ENCODE data around the gene MSTO1.
"Not testable (repeated sequence)": the region's sequence is repeated elsewhere in the genome, so short reads cannot be mapped to it uniquely, and the experiment has no call there.

The MSTO1 gene

DNA sequence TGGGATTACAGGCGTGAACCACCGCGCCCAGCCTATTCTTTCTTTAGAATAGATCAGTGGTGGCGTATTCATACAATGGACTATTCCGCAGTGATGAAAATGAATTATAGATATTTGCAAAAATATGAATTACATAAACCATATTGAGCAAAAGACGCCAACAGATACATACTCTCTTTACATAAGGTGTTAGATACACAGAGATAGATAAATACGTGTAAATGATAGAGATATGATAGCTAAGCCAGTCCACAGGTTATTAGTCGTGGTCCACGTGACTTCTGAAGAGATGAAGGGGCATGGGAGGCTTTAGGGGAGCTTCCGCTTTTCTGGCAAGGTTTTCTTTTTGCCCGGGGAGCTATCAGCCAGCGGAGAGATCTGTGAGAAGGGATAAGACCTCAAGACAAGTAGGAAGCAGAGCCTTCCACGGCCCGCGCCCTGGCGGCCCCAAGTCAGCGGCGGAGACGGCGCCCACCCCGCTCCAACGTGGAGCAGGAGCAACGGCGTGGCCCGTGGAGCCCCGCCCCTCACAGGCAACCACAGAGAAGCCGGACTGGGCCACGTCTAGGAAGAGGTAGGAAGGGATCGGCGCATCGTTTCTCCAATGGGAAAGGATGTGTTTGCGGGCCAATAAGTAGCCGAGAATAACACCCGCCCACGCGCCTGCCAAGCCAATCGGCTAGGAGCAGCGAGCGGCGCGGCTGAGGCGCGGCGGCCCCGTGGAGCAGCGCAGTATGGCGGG lies at the start of gene MSTO1:
Gene MSTO1 (plus strand): TSS at position 704 of the 742 bp plus-strand sequence. CDS start 31 bp downstream, at position 735.
- no peak for TF ChIP-seq ZNF274 (IDR thresholded peaks at IDR 0.05; ENCODE audit: low read depth, low read length)
- peak within 1 kb of the TSS; percentile 62 for H3K4me3 ChIP-seq (ENCODE audit: low read length)

DNA sequence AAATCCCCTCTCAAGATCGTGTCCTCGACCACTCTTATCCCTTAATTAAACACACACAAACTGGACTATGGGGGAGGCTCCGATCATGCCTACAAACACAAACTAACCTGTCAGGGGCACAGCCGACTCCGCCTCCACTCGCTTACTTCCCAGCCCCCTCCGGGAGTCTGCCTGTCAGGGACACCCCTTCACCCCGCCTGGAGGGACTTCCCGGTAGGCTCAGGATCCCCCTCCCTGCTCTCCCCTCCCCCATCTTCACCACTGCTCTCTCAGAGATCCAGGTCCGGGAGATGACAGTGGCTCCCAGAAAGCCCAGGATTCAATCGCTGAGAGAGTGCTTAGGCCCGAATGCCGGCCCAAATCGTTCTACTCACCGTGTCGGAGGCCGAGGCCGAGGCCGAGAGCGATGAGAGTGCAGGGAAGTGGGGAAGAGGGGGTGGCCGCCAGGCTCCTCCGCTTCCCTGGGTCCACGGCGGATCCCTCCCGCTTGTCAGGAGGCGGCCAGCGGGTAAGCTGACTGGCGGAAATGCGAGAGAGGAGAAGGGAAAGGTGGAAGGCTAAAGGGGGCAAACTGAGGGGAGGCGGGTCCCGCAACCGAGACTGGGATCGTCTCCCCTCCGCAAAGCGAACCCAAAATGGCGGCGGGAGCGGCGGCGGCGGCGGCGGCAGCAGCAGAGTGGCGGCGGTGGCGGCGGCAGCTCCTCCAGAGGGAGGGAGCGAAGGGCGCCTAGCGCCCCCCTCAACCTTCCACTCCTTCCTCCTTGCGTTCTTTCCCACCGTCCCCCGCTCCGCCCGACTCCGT lies 48.0 kb upstream of the MSTO1 start:
- H3K4me3 ChIP-seq (ENCODE audit: low read length), result peak overlapping the region; percentile 84

DNA sequence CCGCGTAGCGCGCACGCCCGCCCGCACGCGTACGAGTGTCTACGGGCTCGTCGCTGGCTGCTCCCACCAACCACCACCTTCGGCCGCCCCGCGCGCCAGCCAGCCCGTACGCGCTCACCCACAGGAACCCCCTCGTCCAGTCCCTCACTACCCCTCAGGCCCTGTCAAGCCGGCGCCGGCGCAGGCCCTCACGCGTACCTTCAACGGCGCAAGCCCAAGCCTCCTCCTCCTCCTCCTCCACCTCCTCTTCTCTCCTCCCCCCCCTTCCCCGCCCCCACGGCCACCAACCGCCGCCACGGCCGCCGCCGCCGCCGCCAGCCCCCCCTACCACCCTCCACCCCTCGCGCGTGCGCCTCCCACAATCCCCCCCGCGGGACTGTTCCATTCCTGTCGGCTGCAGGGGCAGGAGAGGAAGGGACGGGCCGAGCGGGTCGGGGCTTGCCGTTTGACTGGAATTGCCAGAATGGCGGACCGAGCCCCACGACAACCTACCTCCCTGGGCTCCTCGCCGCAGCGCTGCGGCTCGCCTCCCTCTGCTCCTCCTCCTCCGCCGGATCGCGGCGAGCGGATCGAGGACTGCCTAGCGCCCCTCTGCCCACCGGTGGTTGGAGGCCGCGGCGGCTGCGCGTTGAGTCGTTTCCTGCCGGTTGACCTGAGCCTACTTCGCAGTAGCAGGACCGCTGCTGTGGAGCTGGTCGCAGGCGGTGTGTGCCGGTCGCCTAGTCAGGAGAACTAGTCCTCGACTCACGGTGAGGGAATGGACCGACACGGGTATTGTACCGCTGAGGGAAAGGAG lies 47.2 kb upstream of the MSTO1 start, which contains the start of gene ASH1L:
Gene ASH1L (minus strand): TSS at position 223 of the 796 bp plus-strand sequence. CDS start 41,284 bp downstream, outside the sequence.
- peak within 1 kb of the TSS; percentile 92 for H3K4me3 ChIP-seq (ENCODE audit: low read length)
- TF ChIP-seq ZNF274 (IDR thresholded peaks at IDR 0.05; ENCODE audit: low read depth, low read length), result no peak

DNA sequence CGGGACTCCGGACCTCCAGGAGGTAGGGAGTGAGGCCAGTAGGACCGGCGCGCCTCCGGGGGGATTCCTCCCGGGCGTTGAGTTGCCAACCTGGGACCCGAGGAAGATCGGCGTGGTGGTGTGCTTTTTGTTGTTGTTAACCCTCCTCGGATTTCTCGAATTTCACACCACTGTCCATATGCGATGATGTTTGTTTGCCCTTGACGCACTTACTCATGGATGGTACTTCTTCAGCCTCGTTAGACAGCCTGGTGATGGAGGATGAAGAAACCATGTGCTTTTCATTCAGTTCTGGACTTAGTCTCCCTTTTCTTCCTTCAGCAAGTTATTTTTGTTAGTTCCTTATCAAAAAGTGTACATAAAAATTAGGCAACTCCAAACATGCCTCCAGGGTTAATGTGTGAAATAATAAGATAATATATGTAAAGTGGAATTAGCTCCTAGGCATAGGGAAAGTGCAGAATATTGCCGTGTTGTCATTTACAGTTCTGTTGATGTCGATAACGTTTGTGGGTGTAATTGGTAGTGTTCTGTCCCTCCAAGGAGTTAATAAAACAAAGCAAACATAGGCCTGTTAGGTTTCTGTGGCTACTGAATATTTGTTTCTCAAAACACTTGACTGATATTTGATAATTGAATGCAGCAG lies 46.5 kb upstream of the MSTO1 start:
- H3K4me3 ChIP-seq (ENCODE audit: low read length), result peak overlapping the region; percentile 92

DNA sequence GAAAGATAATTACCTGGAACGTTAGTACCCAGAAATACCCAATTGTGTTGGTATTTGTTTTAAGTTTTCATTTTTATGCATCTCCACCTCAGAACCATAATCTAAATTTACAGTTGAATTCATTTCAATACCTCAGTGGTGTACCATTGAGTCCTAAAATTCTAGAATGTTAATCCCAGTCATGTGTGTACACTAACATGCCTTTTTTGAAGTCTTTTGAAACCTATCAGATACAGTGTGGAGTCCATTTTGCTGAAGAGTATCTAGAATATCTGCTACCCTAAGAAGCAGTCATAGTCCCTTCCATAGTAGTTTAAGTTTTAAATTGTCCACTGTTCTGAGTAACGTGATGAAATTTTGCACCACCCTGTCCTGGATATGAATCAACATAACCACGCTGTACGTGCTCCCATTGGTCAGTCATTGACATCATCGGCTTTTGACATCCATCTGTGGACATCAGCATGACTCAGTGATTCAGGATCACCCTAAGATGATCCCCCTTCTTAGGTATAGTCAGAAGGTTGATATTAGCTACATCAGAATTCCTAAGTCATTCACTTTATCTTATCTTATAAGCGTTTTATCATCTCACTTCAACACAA lies 39.9 kb upstream of the MSTO1 start:
- H3K4me3 ChIP-seq (ENCODE audit: low read length), result no peak overlapping the region
- TF ChIP-seq ZNF274 (IDR thresholded peaks at IDR 0.05; ENCODE audit: low read depth, low read length), result no peak

DNA sequence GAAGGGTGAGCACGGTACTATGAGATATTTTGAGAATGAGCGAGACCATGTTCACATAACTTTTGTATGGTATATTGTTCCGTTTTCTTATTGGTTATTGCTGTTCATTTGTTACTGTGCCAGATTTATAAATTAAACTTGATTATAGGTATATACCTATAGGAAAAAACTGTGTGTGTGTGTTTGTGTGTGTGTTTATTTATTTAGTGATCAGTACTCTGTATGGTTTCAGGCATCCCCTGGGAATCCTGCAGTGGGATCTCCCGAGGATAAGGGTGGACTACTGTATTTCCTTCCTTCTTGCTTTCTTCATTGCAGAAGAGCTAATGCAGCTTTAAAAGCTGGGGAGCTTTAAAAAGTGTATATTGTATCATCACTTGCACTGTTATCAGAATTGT lies 39.4 kb upstream of the MSTO1 start:
- H3K4me3 ChIP-seq (ENCODE audit: low read length), result no peak overlapping the region
- TF ChIP-seq ZNF274 (IDR thresholded peaks at IDR 0.05; ENCODE audit: low read depth, low read length), result no peak

DNA sequence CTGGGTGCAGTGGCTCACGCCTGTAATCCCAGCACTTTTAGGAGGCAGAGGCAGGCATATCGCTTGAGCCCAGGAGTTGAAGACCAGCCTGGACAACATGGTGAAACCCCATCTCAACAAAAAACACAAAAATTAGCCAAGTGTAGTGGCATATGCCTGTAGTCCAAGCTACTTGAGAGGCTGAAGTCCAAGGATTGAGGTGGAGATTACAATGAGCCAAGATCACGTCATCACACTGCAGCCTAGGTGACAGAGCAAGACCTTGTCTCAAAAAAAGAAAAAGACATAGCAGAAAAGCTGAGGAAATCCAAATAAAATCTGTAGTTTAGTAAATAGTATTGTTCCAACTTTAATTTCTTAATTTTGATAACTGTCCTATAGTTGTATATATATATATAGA lies 35.9 kb upstream of the MSTO1 start:
- TF ChIP-seq ZNF274 (IDR thresholded peaks at IDR 0.05; ENCODE audit: low read depth, low read length), result no peak
- H3K4me3 ChIP-seq (ENCODE audit: low read length), result no peak overlapping the region

DNA sequence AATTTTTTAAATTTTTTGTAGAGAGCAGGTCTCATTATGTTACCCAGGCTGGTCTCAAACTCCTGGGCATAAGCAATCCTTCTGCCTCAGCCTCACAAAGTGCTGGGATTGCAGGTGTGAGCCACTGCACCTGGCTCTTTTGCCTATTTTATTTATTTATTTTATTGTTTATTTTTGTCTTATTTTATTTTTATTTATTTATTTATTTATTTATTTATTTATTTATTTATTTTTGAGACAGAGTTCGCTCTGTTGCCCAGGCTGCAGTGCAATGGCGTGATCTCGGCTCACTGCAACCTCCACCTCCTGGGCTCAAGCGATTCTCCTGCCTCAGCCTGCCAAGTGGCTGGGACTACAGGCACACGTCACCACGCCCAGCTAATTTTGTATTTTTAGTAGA lies 34.4 kb upstream of the MSTO1 start:
- H3K4me3 ChIP-seq (ENCODE audit: low read length), result not testable (repeated sequence)

DNA sequence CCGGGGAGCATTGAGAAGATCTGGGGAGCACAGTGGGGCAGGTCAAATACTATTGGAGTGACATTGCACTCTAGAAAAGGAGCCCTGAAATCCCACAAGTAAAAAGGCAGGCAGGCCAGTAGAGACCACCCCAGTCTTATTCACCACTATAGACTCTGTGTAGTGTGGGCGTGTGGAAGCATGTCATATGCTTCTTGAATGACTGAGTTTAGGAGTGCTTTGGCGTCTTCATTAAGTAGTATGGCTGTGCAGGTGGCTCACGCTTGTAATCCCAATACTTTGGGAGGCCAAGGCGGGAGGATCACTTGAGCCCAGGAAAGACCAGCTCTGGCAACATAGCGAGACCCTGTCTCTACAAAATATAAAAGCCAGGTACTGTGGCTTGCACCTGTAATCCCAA lies 26.2 kb upstream of the MSTO1 start:
- not testable (repeated sequence) for H3K4me3 ChIP-seq (ENCODE audit: low read length)

DNA sequence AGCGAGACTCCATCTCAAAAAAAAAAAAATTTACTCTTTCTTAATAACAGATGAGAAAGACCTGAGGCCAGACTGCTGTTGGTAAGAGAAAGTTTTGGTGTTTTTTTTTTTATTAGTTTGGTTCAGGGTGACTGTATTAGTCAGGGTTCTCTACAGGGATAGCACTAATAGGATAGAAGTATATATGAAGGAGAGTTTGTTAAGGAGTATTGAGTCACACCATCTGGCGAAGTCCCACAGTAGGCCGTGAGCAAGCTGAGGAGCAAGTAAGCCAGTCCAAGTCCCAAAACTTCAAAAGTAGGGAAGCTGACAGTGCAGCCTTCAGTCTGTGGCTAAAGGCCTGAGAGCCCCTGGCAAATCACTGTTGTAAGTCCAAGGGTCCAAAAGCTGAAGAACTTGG lies 20.7 kb upstream of the MSTO1 start:
- not testable (repeated sequence) for H3K4me3 ChIP-seq (ENCODE audit: low read length)

DNA sequence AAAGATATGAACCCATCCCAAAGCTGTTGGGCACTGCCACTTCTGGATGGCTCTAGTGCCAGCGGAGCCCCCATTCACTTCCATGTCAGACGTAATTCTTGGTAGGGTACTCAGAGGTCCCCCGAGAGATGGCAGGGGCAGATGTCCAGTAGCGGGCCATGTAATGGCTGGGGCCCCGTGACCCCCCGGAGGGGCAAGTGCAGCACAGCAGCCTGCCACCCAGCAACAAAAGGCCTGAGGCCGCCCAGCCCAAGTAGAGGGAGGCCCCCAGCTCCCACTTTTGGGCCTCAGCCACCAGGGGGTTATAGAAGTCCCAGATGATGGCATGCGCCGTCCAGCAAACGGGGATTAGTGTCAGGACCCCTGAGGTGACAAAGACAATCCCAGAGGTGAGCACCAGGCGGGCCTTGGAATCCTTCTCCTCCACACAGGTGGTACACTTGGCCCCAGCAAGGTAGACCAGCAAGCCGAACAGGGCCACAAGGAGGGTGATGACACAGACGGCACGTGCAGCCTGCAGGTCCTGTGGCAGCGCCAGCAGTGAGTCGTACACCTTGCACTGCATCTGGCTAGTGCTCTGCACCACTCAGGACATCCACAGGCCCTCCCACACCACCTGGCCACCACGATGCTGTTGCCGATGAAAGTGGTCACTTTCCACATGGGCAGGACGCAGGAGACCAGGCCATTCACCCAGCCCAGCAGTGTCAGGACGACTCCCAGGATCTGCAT lies 19.3 kb upstream of the MSTO1 start:
- H3K4me3 ChIP-seq (ENCODE audit: low read length), result not testable (repeated sequence)

DNA sequence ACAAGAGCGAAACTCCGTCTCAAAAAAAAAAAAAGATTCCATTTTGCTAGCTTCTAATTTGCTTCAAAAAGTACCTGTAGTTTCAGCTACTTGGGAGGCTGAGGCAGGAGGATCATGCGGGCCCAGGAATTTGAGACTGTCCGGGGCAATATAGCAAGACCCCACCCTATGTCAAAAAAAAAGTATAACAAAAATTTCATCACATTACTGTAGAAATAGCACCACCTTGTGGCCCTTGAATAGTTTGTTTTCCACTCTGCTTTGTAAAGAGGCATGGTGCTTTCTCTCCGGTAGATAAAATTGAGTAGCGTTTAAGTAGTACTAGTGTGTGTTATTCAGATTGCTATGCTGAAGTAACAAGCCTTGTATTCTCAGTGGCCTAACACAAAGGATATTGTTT lies 18.2 kb upstream of the MSTO1 start:
- TF ChIP-seq ZNF274 (IDR thresholded peaks at IDR 0.05; ENCODE audit: low read depth, low read length), result no peak

DNA sequence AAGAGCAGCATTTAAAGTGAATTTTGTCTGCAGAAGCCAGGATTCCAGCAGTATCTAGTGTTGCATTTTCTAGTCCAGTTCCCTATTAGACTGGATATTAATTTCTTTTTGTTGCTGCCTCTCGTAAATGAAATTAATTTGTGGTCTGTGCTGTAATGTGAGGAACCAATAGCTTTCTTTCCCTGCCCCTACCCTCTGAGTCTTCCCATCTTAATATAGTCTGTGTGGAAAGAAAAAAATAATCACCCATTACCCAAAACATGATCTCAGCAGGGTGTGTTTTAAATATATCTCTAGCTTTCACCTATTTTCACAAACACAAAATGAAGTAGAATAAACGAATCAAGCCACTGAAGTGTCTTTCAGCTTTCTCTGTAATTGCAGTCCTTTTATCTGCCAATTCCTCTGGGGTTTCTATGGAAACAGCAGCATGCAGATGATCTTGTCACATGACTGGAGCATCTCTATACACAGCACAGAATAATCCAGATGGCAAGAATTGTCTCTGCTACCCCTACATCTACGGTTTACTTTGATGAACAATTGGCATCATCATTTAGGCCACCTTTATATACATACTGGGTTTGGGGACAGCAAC lies 14.0 kb upstream of the MSTO1 start:
- H3K4me3 ChIP-seq (ENCODE audit: low read length), result not testable (repeated sequence)

More for the DNA sequence above, 18.2 kb upstream of the MSTO1 start:
- H3K4me3 ChIP-seq (ENCODE audit: low read length), result no peak overlapping the region

Data from GM08714 (cell line).